Mucosa of stomach (tissue), 1 donor: ENCODE data around the gene RPL19.
"Not testable (repeated sequence)": the region's sequence is repeated elsewhere in the genome, so short reads cannot be mapped to it uniquely, and the experiment has no call there.

ENCODE experiments used
- H3K27me3 ChIP-seq: one replicate; pipeline ENCODE4 v1.7.0; 2013; ENCODE audit warnings: mild to moderate bottlenecking, low read length; ENCODE audit not compliant: control insufficient read depth, insufficient read depth
- H3K36me3 ChIP-seq: one replicate; pipeline ENCODE4 v1.7.0; 2013; ENCODE audit warnings: low read length; ENCODE audit not compliant: control insufficient read depth, insufficient read depth
- H3K4me1 ChIP-seq: one replicate; pipeline ENCODE4 v1.7.0; 2013; ENCODE audit warnings: mild to moderate bottlenecking, low read length; ENCODE audit not compliant: control insufficient read depth, insufficient read depth
- H3K4me3 ChIP-seq: one replicate; pipeline ENCODE4 v1.7.0; 2013; ENCODE audit warnings: low read length
- H3K9ac ChIP-seq: one replicate; pipeline ENCODE4 v1.7.0; 2013; ENCODE audit warnings: mild to moderate bottlenecking, low read length, moderate library complexity
- H3K9me3 ChIP-seq: one replicate; pipeline ENCODE4 v1.7.0; 2013; ENCODE audit warnings: mild to moderate bottlenecking, low read length, moderate library complexity; ENCODE audit not compliant: control insufficient read depth
- donor health status: Pancreatic carcinoma.

The RPL19 gene

GRCh38 chr17:39165841-39166349, 34.2 kb upstream of the RPL19 start, which contains the start of gene ARL5C:
Gene ARL5C (minus strand): TSS chr17:39166161. CDS start chr17:39165760, 401 bp downstream.
- Histone ChIP-seq H3K4me1 (peaks cover 19% of the 10 kb centered on the region), H3K4me3 (no peak within 1 kb of the TSS), H3K27me3 (peaks cover 21% of the 10 kb centered on the region), H3K36me3 (no peaks in the 10 kb centered on the region), H3K9me3 (no peaks in the 10 kb centered on the region), H3K9ac (peak within 1 kb of the TSS; percentile 50)

- H3K9me3 ChIP-seq, result no peaks in the 10 kb centered on the region
Observed at GRCh38 chr17:39166437-39167335, 33.4 kb upstream of the RPL19 start.

GRCh38 chr17:39167476-39167875, 32.6 kb upstream of the RPL19 start:
- Histone ChIP-seq H3K4me3 (no peak overlapping the region), H3K4me1 (peaks cover 19% of the 10 kb centered on the region), H3K36me3 (no peaks in the 10 kb centered on the region), H3K27me3 (peaks cover 21% of the 10 kb centered on the region), H3K9me3 (no peaks in the 10 kb centered on the region), H3K9ac (no peak overlapping the region)

More at GRCh38 chr17:39166437-39167335, 33.4 kb upstream of the RPL19 start:
- Histone ChIP-seq H3K9ac (no peak overlapping the region), H3K36me3 (no peaks in the 10 kb centered on the region), H3K4me3 (no peak overlapping the region), H3K27me3 (peaks cover 21% of the 10 kb centered on the region), H3K4me1 (peaks cover 19% of the 10 kb centered on the region)

- H3K4me1 ChIP-seq, result peaks cover 19% of the 10 kb centered on the region
Observed at GRCh38 chr17:39168503-39168902, 31.6 kb upstream of the RPL19 start.

GRCh38 chr17:39169101-39169500, 31.0 kb upstream of the RPL19 start:
- peaks cover 21% of the 10 kb centered on the region for H3K27me3 ChIP-seq
- H3K9me3 ChIP-seq, result no peaks in the 10 kb centered on the region
- H3K4me3 ChIP-seq, result no peak overlapping the region
- no peaks in the 10 kb centered on the region for H3K36me3 ChIP-seq
- no peak overlapping the region for H3K9ac ChIP-seq
- peaks cover 17% of the 10 kb centered on the region for H3K4me1 ChIP-seq

More at GRCh38 chr17:39168503-39168902, 31.6 kb upstream of the RPL19 start:
- H3K36me3 ChIP-seq, H3K9me3 ChIP-seq, H3K9ac ChIP-seq, H3K4me3 ChIP-seq: not testable (repeated sequence)
- H3K27me3 ChIP-seq, result peaks cover 21% of the 10 kb centered on the region

GRCh38 chr17:39169518-39169917, 30.6 kb upstream of the RPL19 start:
- Histone ChIP-seq H3K36me3 (no peaks in the 10 kb centered on the region), H3K9ac (no peak overlapping the region), H3K27me3 (peaks cover 21% of the 10 kb centered on the region), H3K4me1 (peaks cover 13% of the 10 kb centered on the region), H3K9me3 (no peaks in the 10 kb centered on the region), H3K4me3 (no peak overlapping the region)

- no peak overlapping the region for H3K4me3 ChIP-seq
- H3K27me3 ChIP-seq, result peaks cover 16% of the 10 kb centered on the region
- H3K9me3 ChIP-seq, result no peaks in the 10 kb centered on the region
- H3K36me3 ChIP-seq, result no peaks in the 10 kb centered on the region
- no peak overlapping the region for H3K9ac ChIP-seq
- peaks cover 7% of the 10 kb centered on the region for H3K4me1 ChIP-seq
Observed at GRCh38 chr17:39170109-39170508, 30.0 kb upstream of the RPL19 start.

- H3K9ac ChIP-seq, result no peak overlapping the region
- no peaks in the 10 kb centered on the region for H3K36me3 ChIP-seq
- H3K4me1 ChIP-seq, result peaks cover 7% of the 10 kb centered on the region
- no peaks in the 10 kb centered on the region for H3K9me3 ChIP-seq
- H3K4me3 ChIP-seq, result no peak overlapping the region
- peaks cover 13% of the 10 kb centered on the region for H3K27me3 ChIP-seq
Observed at GRCh38 chr17:39170558-39170957, 29.5 kb upstream of the RPL19 start.

GRCh38 chr17:39171933-39172332, 28.1 kb upstream of the RPL19 start:
- Histone ChIP-seq H3K27me3 (no peaks in the 10 kb centered on the region), H3K4me3 (no peak overlapping the region), H3K9me3 (no peaks in the 10 kb centered on the region), H3K9ac (no peak overlapping the region), H3K36me3 (no peaks in the 10 kb centered on the region), H3K4me1 (no peaks in the 10 kb centered on the region)

- Histone ChIP-seq H3K9ac (no peak overlapping the region), H3K9me3 (no peaks in the 10 kb centered on the region), H3K27me3 (no peaks in the 10 kb centered on the region), H3K4me1 (peaks cover 8% of the 10 kb centered on the region), H3K4me3 (no peak overlapping the region), H3K36me3 (no peaks in the 10 kb centered on the region)
Observed at GRCh38 chr17:39173080-39173479, 27.0 kb upstream of the RPL19 start.

GRCh38 chr17:39173526-39174274, 26.4 kb upstream of the RPL19 start:
- Histone ChIP-seq H3K9ac (no peak overlapping the region), H3K4me1 (peaks cover 12% of the 10 kb centered on the region), H3K9me3 (no peaks in the 10 kb centered on the region), H3K36me3 (no peaks in the 10 kb centered on the region), H3K27me3 (no peaks in the 10 kb centered on the region), H3K4me3 (no peak overlapping the region)
